Stimulated activated CD4-positive, alpha-beta T cell treated with anti-CD3 and anti-CD28 coated beads, Interleukin-12 subunit alpha, Interleukin-12 subunit beta, amount 100 ng/mL, for 4 hours (primary cell): Measurements from ENCODE around the gene LTB4R.
A peak's percentile ranks its signal among the peaks of the same experiment; 100 is the strongest.
"Not testable (repeated sequence)": the region's sequence is repeated elsewhere in the genome, so short reads cannot be mapped to it uniquely, and the experiment has no call there.

Experiments used
- DNase-seq: peaks from one replicate; pipeline ENCODE4 v3.0.0-alpha.2; 2020

Gene LTB4R

DNA sequence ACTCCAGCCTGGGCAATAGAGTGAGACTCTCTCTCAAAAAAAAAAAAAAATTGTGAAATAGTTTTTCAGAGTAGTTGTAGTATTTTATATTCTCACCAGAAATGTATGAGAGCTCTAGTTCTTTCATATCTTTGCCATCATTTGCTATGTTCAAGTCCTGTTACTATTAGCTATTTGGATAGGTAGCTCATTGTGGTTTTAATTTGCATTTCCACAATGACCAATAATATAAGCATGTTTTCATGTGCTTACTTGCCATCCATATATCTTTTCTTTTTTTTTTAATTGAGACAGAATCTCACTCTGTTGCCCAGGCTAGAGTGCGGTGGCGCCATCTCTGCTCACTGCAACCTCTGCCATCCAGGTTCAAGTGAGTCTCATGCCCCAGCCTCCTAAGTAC lies 36.9 kb downstream of the LTB4R start:
- no peak for DNase-seq

DNA sequence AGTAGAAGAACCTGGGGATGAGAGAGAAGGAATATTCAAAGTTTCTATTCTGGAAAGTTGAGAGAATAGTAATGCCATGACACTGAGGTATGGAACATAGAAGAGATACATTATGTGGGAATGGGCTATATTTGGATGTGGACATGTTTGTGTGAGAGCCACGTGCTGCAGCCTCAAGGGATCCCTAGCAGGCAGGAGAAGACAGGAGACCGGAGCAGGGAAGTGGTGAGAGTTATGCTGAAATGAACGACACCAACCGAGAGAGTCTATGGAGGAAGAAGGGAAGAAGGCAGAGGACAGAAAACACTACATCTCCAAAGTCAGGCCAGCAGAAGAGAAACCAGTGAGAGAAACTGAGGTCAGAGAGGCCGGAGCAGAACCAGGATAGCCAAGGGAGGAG lies 38.4 kb downstream of the LTB4R start:
- no peak for DNase-seq

DNA sequence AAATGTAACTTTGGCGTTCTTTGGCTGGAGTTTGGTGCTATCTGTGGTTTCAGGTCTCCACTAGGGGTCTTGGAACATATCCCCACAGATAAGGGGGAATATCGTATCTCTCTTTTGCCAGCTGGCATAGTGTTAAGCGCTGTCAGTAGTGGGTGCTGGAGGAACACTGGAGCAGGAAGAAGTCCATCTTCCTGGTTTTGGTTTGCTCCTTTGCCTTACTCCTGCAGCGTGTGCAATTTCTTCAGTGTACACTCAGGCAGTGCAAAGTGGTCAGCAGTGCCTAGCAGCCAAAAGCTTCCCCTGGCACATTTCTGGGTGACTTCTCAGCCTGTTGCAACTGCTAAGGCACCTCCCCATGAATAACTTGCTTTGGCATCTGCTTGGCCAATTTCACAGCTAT lies 40.2 kb downstream of the LTB4R start:
- DNase-seq: no peak

DNA sequence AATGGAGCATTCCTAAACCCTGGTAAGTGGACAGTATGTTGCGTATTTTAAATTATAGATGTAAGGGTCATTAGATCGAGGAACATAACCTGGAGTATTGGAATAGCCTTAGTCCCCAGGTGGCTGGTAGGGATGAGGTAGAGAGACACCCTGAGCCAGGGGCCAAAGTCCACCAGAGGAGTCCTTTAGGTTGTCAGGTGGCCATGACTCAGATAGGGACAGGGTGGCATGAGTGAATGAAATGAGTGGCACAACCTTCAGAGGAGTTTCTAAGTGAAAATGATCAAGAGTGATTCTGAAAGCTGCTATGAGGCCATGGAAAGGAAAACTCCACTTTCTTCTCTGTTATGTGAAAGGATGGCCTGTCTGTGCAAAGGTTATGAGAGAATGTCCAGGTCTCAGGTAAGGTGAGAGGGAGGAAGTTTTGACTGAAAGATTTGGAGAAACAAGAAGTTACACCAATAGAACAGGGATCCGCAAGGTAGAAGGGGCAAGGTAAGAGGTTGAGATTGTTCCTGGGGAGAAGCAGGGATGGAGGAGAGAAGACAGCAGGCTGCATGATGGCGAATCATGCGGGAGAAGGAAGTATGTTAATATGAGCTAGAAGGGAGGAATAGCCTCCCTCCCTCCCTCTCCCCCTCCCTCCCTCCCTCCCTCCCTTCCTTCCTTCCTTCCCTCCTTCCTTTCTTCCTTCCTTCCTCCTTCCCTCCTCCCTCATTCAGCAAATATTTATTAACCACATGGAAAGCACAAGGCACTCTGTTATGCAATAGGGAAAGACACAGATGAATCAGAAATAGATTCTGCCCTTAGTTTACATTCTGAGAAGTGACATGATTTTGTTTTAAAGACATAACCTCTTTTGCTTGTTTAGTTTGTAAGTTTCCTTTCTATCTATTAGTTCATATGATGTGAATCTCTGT lies 42.5 kb downstream of the LTB4R start:
- DNase-seq: no peak

DNA sequence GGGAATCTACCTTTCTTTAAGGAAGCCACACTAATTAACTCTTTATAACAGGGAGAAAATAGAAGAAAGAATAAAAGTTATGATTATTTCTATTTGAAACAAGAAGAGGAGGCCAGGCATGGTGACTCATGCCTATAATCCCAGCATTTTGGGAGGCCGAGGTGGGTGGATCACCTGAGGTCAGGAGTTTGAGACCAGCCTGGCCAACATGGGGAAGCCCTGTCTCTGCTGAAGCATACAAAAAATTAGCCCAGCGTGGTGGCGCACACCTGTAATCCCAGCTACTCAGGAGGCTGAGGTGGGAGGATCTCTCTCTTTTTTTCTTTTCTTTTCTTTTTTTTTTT lies 43.2 kb downstream of the LTB4R start:
- not testable (repeated sequence) for DNase-seq

DNA sequence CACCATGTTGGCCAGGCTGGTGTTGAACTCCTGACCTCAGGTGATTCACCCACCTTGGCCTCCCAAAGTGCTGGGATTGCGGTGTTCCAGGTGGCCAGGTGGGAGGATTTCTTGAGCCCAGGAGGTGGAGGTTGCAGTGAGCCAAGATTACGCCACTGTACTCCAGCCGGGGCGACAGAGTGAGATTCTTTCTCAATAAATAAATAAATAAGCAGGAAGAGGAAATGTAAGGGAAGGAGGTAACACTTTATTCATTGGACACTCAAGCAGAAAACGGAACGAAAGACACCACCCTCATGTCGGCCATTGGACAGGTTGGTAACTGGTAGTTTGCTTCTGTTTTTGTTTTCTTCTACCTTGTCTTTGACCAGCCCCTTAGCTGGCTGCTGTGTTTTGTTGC lies 43.7 kb downstream of the LTB4R start:
- no peak for DNase-seq

DNA sequence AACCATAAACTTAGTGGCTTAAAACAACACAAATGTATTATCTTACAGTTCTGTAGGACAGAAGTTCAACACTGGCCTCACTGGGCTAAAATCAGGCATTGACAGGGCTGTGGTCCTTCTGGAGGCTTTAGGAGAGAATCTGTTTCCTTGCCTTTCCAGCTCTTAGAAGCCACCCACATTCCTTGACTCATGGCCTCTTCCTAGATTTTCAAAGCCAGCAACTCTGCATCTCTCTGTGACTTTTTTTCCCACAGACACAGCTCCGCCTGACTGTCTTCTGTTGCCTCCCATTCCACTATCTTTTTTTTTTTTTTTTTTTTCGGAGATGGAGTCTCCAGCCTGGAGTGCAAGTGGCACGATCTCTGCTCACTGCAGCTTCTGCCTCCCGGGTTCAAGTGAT lies 44.9 kb downstream of the LTB4R start:
- no peak for DNase-seq

DNA sequence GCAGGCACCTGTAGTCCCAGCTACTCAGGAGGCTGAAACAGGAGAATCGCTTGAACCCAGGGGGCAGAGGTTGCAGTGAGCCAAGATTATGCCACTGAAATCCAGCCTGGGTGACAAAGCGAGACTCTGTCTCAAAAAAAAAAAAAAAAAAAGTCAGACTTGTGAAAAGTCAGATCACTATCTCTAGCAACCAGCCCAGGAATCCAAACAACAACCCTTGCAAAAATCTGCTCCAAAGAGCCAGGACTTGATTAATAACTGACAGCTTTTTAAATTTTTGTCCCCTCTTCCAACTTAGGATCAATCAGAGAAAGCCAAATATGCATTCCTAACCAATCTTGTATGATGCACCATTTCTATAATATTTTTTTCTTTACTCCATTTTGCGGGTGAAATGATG lies 49.0 kb downstream of the LTB4R start:
- DNase-seq: no peak

DNA sequence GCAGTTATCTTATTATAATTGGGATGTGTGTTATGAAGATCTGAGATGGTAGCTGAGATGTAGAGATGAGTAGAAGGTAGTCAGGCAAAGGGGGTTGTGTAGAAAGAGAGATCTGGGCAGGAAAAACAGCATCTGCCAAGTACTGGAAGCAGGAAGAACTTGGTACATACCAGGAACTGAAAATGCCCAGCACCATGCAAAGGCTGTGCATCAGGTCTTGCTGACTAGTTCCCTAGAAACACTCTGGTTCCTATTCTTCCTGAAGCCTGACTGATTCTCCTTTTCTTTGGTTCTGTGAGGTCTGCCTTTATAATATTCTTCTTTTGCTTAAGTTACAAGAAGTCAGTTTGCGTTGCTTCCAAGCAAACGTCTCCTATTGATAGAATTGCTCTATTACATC lies 50.0 kb downstream of the LTB4R start:
- DNase-seq: no peak

DNA sequence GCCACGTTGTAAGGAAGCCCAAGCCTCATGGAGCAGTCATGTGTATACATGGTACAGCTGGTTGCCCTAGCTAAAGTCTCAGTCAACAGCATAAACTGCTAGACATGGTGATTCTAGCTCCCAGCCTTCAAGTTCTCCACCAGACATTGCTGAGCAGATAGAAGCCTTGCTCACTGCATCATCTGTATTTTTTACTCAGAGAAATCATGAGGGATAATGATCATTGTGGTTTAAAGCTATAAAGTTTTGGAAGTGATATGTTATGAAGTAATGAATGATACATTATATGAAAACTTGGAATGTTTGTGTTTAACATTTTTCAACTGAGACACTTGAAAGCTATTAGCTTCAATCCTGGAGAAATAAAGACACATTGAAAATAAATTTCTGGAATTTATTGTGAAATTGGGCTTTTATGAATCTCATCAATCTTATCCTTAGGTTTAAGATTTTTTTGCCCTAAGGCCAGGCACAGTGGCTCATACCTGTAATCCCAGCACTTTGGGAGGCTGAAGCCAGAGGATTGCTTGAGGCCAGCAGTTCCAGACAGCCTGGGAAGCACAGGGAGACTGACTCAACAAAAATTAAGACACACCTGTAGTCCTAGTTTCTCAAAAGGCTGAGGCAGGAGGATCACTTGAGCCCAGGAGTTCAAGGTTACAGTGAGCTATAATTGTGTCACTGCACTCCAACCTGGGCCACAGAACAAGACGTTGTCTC lies 51.1 kb downstream of the LTB4R start:
- no peak for DNase-seq

DNA sequence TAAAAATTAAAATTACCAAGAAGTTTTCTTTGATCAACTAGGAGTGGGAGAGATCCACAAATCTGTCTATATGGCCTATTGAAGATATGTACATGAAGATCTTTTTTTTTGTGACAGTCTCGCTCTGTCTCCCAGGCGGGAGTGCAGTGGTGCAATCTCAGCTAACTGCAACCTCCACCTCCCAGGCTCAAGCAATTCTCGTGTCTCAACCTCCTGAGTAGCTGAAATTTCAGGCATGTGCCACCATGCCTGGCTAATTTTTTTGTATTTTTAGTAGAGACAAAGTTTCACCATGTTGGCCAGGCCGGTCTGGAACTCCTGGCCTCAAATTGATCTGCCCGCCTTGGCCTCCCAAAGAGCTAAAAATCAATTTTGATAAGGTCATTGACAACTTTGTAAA lies 52.1 kb downstream of the LTB4R start:
- no peak for DNase-seq

DNA sequence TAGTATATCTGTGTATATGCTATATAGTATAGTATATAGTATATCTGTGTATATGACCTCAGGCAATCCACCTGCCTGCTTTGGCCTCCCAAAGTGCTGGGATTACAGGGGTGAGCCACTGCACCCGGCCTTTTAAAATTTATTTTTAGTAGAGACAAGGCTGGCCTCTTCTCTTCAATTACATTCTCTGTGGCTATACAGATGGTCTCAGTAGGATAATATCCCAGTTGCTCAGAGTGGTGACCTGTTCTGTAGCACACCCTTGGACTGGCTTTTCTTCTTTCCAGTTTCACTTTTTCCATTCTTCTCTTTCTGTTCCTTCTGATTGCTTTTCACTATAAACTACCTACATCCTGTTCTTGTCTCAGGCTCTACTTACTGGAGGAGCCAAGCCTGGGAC lies 53.5 kb downstream of the LTB4R start:
- no peak for DNase-seq

DNA sequence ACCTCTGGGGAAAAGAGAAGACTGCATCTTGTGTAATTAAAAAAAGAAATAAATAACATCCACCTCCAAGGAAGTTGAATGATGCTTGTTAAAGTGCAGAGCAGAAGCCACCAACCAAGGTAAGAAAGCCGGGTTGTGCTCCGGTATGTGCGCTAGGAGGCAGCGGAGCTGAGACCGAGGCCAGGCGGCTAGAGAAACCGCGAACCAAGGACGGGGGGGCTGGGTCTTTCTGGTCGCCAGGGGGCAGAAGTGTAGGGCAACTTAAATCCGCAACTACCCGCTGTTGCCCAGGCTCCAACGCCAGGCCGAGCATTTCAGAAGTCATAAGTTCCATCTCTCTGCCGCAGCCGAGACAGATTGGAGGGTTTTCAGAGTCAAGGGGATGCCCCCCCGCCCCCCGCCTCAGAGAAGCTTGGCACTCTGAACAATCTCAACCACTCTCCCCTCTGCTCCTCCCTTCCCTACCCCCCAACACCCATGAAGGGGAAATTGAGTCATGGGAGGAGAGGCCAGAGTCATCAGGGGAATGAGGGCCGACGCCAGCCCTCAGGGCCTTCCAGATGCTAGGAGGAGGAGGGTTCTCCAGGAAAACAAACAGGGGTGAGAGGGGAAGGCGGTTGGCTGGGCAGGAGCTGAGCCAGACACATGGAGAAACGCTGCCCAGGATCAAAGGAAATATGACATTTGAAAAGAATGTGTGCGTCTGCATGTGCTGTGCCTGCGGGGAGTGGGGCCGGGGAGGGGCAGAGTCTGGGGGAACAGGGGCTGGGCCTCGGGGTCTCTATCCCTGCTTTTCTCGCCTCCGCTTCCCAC lies 54.5 kb downstream of the LTB4R start:
- DNase-seq: peak; percentile 61

DNA sequence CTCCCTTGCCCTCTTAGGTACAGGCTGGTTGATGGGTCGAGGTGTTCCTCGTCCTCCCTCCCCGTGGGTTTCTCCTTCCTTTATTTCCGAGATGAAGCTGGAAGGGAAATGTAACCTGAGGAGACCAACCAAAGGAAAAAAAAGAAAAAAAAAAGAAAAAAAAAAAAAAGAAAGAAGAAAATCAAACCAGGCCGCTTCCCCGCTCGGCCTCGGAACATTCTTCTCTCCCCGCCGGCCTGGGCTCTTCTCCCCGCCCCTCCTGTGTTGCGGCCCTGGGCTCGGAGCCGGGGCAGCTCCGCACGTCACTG lies 55.1 kb downstream of the LTB4R start:
- DNase-seq: no peak

DNA sequence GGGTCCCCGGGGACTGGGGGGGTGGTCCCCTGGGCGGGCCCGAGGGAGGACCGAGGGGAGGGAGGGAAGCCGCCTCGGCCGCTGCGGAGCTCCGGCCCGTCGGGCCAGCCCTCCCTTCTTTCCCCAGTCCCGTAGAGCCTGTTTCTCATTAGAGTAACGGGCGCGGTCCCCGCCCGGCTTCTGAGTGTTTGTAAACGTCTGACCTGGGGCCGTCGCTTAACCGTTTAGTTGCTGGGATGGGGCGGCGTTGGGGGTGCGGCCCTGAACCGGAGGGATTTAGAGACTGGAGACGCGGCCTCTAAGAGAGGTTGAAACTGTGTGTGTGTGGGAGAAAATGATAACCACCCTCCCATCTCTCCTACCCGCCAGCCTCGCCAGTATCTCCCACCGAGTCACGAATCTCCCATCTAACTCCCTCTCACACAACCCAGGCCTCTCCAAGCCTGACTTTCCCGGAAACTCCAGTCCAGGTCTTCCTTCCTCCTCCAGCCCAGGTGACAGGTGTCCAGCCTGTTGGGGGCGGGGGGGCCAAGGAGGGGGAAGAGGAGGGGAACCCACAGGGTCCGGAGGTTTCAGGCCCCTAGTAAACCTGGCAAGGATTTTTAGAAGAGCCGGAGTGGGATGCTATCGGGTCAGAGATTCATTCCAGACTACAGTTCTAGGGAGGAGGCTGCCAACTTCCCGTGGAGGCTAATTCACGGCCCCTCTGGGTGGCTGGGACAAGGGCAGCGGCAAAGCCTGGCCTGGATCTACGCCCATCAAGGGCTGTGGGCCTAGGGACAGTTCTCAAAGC lies 55.6 kb downstream of the LTB4R start:
- DNase-seq: peak; percentile 18
